CD4-positive, alpha-beta T cell (primary cell): ENCODE results near the gene MRGPRD. TPM values are rescaled to one million over a fixed set of nuclear protein-coding genes. Genes with fewer than 3 reads are reported as not detected.

Experiments used
- ATAC-seq: fragments of 200-7000 bp; cut with Tn5 transposase; one replicate; pipeline ENCODE4 v1.10.0; 2022; ENCODE audit warnings: mild to moderate bottlenecking; ENCODE audit not compliant: poor library complexity
- CTCF ChIA-PET: fragments of 350-600 bp; sonication (Branson Sonifier 250); formaldehyde crosslinking; loops from one replicate; lab custom pipeline; 2021; ENCODE audit warnings: antibody characterized with exemption, inconsistent platforms; lab: Charles Lee
- POLR2A ChIA-PET: fragments of 350-600 bp; sonication (Branson Sonifier 250); formaldehyde crosslinking; loops from one replicate; lab custom pipeline; 2021; ENCODE audit warnings: antibody characterized with exemption, inconsistent platforms; lab: Charles Lee
- DNase-seq, 14 experiments: peaks; one replicate each; pipeline ENCODE4 v3.0.0-alpha.2; 2013 to 2020; ENCODE audit warnings: mixed read lengths in 2 of 14
- H3K27ac ChIP-seq, 2 donors: one replicate each; pipeline versions ENCODE4 v1.5.1 to v1.7.0; 2013; ENCODE audit warnings: low read length in 2 of 2, low read depth in 1 of 2, mild to moderate bottlenecking in 1 of 2
- H3K27me3 ChIP-seq, 2 experiments: 1 replicate in 1 of 2; 2 replicates in 1 of 2; pipeline versions ENCODE4 v1.6.1 to v1.7.0; 2013; ENCODE audit warnings: low read length in 2 of 2, control low read depth in 1 of 2, mild to moderate bottlenecking in 1 of 2, moderate library complexity in 1 of 2; ENCODE audit not compliant: insufficient read depth in 2 of 2, control insufficient read depth in 1 of 2
- H3K36me3 ChIP-seq: one replicate; pipeline ENCODE4 v1.6.1; 2013; ENCODE audit warnings: low read length, control low read depth; ENCODE audit not compliant: insufficient read depth
- H3K4me1 ChIP-seq: one replicate; pipeline ENCODE4 v1.6.1; 2013; ENCODE audit warnings: low read length, control low read depth; ENCODE audit not compliant: insufficient read depth
- H3K4me3 ChIP-seq: one replicate; pipeline ENCODE4 v1.5.1; 2013; ENCODE audit warnings: mild to moderate bottlenecking, low read length, moderate library complexity
- H3K9me3 ChIP-seq, 2 experiments: 1 replicate in 1 of 2; 2 replicates in 1 of 2; pipeline versions ENCODE4 v1.6.1 to v1.7.0; 2013; ENCODE audit warnings: low read length in 2 of 2, mild to moderate bottlenecking in 2 of 2, control low read depth in 1 of 2, moderate library complexity in 1 of 2; ENCODE audit not compliant: control insufficient read depth in 1 of 2, insufficient read depth in 1 of 2
- H3K27ac Mint-ChIP-seq: one replicate; pipeline ENCODE4 v1.8.0; 2020; ENCODE audit warnings: mixed read lengths
- H3K27me3 Mint-ChIP-seq: one replicate; pipeline ENCODE4 v1.8.0; 2021; ENCODE audit warnings: mixed read lengths
- H3K36me3 Mint-ChIP-seq: one replicate; pipeline ENCODE4 v1.8.0; 2021; ENCODE audit warnings: low read depth, mixed read lengths
- H3K4me1 Mint-ChIP-seq: one replicate; pipeline ENCODE4 v1.8.0; 2021; ENCODE audit warnings: low read depth, mixed read lengths
- H3K4me3 Mint-ChIP-seq: one replicate; pipeline ENCODE4 v1.8.0; 2020; ENCODE audit warnings: mild to moderate bottlenecking, mixed read lengths
- H3K9me3 Mint-ChIP-seq: one replicate; pipeline ENCODE4 v1.8.0; 2020; ENCODE audit warnings: mixed read lengths
- intact Hi-C, 2 experiments: fragments of 100-400 bp; cut with DNase I in 1 of 2; cut with micrococcal nuclease in 1 of 2; formaldehyde crosslinking; loops; one replicate each; pipeline versions ENCODE4 v1.15.1 to v1.9.0; 2023 to 2025; cut with DNase I, micrococcal nuclease
- total RNA-seq, 174 experiments: library from RNA in 2 of 174; stranded (reverse) in 2 of 174; gene quantifications; one replicate each; pipeline ENCODE4 v1.2.3 and lab custom pipeline; 2021 to 2026
- TF ChIP-seq, protein P1 (sequence below): fragments of 200-600 bp; IDR thresholded peaks from one replicate; pipeline ENCODE4 v1.8.0; 2022; ENCODE audit warnings: antibody characterized with exemption, mild to moderate bottlenecking

Gene MRGPRD
- total RNA-seq, 2 experiments from 2014 or later, result not detected

DNA sequence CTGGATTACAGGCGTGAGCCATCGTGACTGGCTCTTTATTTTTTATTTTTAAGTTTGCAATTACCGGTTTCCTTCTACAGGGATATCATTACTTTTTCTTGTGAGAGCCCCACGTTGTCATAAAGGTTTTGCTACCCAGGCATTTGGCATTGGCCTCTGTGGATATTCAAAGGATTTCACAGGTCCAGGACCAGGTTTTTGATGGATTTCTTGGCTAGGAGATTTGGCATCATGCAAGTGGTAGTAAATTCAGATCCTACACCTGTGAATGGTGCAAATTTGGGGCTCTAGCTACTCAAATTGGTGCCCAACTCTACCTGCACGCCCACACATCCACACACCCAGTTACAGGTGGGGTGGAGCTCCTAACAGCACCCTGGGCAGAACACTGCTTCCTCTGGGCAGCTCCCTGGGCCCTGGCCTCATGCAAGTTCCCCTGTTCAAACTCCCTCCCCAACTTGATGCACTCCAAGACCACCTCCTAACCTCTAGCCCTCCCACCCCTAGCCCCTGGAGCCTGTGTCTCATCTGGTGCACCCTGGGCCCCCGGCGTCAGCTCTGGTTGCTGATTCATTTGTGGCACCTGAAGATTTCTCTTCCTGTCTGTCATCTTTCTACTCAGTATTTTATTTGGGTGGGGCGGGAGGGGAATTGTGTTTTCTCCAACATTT is 9.3 kb upstream of the MRGPRD start:
- H3K4me1 Mint-ChIP-seq, result no peaks in the 10 kb centered on the region
- H3K27ac Mint-ChIP-seq, result no peak overlapping the region
- TF ChIP-seq, protein P1, sequence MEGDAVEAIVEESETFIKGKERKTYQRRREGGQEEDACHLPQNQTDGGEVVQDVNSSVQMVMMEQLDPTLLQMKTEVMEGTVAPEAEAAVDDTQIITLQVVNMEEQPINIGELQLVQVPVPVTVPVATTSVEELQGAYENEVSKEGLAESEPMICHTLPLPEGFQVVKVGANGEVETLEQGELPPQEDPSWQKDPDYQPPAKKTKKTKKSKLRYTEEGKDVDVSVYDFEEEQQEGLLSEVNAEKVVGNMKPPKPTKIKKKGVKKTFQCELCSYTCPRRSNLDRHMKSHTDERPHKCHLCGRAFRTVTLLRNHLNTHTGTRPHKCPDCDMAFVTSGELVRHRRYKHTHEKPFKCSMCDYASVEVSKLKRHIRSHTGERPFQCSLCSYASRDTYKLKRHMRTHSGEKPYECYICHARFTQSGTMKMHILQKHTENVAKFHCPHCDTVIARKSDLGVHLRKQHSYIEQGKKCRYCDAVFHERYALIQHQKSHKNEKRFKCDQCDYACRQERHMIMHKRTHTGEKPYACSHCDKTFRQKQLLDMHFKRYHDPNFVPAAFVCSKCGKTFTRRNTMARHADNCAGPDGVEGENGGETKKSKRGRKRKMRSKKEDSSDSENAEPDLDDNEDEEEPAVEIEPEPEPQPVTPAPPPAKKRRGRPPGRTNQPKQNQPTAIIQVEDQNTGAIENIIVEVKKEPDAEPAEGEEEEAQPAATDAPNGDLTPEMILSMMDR, result no peak
- peaks cover 46% of the 10 kb centered on the region for H3K27me3 Mint-ChIP-seq
- DNase-seq (peak in 1 of 14 experiments; percentile 27), ATAC-seq (no peak)
- H3K9me3 Mint-ChIP-seq, result peaks cover 7% of the 10 kb centered on the region
- intact Hi-C loops, result no loop called here
- Histone ChIP-seq H3K4me3 (no peak overlapping the region), H3K9me3 (peaks cover 3% of the 10 kb centered on the region in 2 experiments), H3K4me1 (no peaks in the 10 kb centered on the region), H3K27ac (no peak overlapping the region), H3K27me3 (peaks cover 2 to 3% of the 10 kb centered on the region in 2 experiments), H3K36me3 (no peaks in the 10 kb centered on the region)
- ChIA-PET POLR2A (no interaction called here), CTCF (no interaction called here)
- H3K36me3 Mint-ChIP-seq, result peaks cover 17% of the 10 kb centered on the region
- H3K4me3 Mint-ChIP-seq, result no peak overlapping the region

DNA sequence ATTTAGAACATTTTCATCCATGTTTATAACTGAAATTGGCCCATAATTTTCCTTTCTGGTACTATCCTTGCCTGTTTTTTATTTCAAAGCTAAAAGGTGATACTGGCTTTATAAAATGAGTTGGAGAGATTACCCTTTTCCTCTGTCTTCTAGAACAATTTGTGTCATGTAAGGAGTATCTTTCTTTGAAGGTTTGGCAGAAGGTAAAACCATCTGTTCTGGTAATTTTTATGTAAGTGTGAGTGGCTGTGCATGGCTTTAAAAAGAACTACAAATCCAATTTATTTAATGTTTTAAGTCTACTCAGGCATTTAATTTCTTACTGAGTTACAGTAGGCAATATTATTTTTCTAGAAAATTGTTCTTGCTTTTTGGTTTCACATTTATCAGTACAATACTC is 7.7 kb upstream of the MRGPRD start:
- TF ChIP-seq, protein P1, result no peak
- intact Hi-C loops, result no loop called here
- Histone ChIP-seq H3K4me3 (no peak overlapping the region), H3K4me1 (no peaks in the 10 kb centered on the region), H3K9me3 (peaks cover 3% of the 10 kb centered on the region in 2 experiments), H3K36me3 (no peaks in the 10 kb centered on the region), H3K27ac (no peak overlapping the region), H3K27me3 (peaks cover 2 to 3% of the 10 kb centered on the region in 2 experiments)
- Mint-ChIP-seq H3K27me3 (peaks cover 44% of the 10 kb centered on the region), H3K9me3 (peaks cover 7% of the 10 kb centered on the region), H3K4me1 (no peaks in the 10 kb centered on the region), H3K27ac (no peak overlapping the region), H3K36me3 (peaks cover 17% of the 10 kb centered on the region), H3K4me3 (no peak overlapping the region)
- ChIA-PET CTCF (no interaction called here), POLR2A (no interaction called here)
- DNase-seq (no peak), ATAC-seq (no peak)

DNA sequence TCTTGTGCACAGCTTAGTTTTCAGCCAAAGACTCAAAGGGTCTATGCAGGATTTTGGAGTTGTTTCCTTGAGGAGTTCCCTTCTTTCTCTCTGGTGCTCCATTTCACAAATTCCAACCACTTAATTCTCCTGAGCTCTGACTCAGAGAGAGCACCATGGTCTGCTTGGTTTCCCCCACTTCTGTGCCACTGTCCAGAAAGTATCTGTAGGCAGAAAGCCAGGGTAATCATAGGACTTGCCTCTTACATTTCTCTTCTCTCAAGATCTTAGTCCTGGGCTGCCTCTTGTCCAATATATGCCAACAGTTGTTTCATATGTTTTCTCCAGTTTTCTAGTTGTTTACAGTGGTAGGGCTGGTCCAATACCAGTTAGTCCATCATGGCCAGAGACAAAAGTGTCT is 6.4 kb upstream of the MRGPRD start:
- TF ChIP-seq, protein P1, result no peak
- H3K27ac ChIP-seq, result no peak overlapping the region
- Mint-ChIP-seq H3K27me3 (peaks cover 35% of the 10 kb centered on the region), H3K36me3 (peaks cover 17% of the 10 kb centered on the region), H3K9me3 (peaks cover 9% of the 10 kb centered on the region), H3K27ac (no peak overlapping the region), H3K4me3 (no peak overlapping the region), H3K4me1 (no peaks in the 10 kb centered on the region)
- H3K4me1 ChIP-seq, result no peaks in the 10 kb centered on the region
- H3K9me3 ChIP-seq, result peaks cover 3% of the 10 kb centered on the region in 2 experiments
- CTCF ChIA-PET, result no interaction called here
- intact Hi-C loops, result no loop called here
- POLR2A ChIA-PET, result no interaction called here
- H3K36me3 ChIP-seq, result no peaks in the 10 kb centered on the region
- ATAC-seq, result no peak
- no peak overlapping the region for H3K4me3 ChIP-seq
- no peak for DNase-seq
- H3K27me3 ChIP-seq, result peaks cover 2 to 3% of the 10 kb centered on the region in 2 experiments
